Retina (tissue), 1 donor: ENCODE data around the gene CPXM2.

ENCODE experiments used
- DNase-seq: peaks from one replicate; pipeline ENCODE4 v3.0.0-alpha.2; 2016

Gene CPXM2

DNA sequence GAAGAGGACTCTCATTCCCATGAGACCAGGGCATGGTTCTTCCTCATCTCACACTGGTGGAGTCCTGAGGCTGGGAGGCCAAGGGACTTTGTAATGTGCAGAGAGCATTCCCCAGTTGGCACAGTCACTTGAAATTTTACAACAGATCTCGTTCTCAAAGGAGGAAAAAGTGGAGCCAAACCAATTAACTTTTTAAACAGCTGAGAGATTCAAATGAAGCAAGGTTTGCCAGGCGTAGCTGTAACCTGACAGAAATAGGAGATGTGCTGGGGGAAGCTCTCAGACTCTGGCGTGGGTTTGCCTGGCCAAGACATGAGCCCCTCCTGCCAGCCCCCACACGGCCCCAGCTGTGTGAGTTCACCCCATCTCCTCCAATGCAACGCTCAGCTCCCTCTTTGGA lies 12.0 kb upstream of the CPXM2 start:
- no peak for DNase-seq

DNA sequence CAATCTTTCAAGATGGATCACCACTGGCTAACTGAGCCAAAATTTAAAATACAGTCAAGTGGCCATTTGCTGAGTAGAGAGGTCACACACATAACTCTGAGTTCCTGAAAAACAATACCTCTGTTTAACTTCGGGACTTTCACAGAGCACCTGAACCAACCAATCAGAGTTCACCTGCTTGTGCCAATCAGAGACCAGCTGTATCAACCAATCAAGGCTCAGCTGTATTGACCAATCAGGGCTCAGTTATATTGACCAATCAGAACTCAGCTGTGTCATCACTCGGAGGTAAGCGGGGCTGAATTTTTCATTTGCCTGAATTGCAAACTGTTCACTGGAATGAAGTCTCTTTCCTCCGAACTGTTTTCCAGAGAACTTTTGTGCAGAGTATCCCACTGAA lies 10.0 kb upstream of the CPXM2 start:
- DNase-seq: no peak

DNA sequence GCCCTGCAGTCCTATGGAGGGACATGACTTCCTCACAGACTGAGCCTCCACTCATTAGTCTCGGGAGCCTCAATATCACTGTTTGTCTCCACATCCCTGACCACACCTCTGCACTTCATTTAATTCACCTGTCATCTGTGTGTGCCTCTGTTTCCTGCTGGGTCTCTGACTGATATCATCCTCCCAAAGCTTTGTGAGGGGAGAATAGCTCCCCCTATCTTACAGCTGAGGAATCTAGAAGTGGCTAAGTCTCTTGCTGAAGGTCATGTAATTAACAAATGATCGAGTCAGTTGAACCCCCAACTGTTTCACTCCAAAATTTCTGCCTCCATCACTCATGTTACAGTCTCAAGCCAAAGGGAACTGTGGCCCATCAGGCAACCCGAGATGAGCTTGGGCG lies 5.5 kb upstream of the CPXM2 start:
- DNase-seq: no peak

DNA sequence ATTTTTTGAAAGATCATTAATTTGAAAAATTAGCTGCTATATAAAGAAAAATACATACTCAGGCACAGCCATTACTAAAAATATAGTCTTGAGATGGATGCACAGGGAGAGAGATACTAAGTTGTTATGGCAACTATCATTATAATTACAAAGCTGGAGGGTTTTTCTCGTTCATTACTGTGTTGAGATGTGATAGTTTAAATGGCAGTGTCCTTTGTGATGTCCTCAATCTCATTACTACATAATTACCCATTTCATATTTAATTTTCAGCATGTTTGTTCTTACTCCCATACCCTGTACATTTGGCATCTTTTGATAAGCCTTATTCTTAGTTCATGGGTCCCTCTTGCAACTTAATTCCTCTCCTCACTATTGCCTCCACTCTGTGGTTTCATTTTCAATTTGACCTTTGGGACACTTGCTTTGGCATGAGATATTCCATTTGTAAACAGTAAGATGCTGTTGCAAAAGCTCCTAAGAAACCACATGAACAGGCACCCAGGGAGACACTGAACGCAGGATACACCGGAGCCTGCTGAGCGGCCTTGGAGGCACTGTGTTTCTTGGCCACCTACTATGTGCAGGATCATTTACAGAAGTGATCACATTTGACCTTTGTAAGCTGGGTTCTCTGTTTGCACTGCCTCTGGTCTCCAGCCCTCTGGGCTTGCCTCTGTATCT lies 4.8 kb upstream of the CPXM2 start:
- DNase-seq: no peak

DNA sequence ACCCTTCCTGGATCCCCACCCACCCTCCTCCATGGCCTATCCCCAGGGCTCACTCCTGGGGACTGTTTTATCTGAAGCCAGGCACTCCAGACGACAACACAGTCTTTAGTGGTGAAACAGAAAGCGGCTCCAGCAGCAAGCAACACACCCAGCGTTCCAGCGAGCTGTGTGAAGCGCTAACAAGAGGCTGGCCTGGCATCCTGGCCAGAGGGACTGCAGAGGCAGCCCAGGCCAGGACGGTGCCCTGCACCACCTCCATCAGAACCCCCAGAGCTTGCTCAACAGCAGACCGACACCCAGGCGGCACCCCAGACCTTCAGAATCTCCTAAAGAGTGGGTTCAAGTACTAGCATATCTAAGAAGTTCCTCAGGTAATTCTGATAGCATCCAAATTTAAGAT lies 2.0 kb upstream of the CPXM2 start:
- no peak for DNase-seq

DNA sequence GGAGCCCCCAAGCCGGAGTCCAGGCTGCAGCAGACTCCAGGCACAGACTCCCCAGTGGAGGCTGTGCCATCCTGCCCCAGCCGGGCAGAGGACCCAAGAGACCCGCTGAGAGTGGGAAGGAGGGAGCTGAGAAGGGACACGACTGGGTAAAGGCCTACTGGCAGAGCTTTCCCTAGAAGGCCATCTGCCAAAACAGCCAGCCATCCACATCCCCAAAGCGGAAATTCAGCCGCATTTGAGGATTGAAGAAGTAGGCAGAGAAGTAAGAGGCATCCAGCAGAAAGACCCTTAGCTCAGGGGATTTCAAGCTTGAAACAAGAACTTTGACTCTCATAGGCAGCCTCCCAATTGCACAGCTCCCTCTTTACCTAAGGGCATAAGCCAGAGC lies 857 bp downstream of the CPXM2 start:
- DNase-seq: no peak

DNA sequence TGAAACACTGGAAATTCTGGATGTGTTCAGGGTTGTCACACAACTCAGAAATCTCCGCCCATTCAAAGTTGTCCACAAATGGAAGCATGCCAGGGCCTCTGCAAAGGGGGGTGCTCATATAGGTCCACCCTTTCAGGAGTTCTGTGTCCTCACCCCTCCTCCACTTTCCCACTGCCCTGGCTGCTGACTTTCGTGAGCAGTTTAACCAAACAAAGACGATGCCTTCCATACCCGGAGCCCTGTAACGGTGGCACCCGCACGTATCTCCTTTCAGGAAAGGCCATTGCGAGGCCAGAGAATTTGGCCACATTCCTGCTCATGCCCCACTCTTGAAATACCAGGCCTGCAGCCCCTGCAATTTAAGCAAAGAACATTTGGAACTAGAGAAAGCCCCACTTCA lies 1.4 kb downstream of the CPXM2 start:
- DNase-seq: no peak

DNA sequence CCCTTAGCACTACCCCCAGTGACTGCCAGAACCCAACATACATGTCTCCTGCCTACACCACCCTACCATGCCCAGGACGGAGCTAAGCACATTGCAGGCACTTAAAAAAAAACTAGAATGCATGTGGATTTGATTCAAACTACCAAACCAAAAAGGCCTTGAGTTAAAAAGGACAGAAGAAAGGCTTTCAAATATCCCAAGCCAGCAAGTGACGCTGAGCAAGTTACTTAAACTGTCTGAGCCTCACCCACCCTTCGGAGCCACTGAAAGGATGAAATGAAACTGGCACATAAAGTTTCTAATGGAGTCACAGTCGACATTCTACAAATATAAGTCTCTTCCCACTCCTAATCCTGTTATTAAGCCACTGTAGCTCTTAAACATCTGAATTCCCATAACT lies 1.8 kb downstream of the CPXM2 start:
- DNase-seq: no peak

DNA sequence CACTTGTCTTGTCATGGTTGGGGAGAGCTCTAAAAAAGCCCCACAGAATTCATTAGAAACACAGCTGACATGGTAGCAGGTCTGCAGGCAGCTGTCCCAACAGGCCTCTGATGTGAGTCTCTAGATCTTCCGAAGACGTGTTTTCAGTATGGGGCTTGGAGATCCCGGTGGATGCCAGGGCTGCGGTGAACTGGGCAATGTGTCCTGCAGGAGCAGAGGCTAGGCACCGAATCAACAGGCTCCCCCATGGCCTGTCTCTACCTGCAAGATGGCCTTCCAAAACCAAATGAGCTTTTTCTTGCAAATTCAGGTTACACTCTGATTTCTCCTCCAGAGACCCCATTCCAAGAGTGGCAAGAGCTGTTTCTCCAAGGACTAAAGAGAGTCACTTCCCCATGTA lies 2.9 kb downstream of the CPXM2 start:
- DNase-seq: no peak

DNA sequence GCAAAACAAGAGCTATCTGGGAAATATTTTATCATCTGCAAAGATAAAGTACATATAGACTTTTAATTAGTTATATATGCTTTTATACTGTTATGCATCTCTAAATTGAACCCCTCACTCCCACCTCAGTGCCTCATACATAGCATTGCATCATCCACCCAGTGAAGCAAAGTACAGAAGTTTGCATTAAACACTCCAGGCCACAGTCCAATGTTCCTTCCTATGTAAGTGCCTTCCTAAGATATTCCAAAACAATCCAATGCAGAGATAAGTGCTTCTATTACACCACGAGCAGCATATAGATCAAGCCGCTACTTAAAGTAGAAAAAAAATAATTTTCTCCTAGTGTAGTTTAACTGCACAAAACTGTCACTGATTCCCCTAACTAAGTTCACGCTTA lies 3.4 kb downstream of the CPXM2 start:
- DNase-seq: no peak

DNA sequence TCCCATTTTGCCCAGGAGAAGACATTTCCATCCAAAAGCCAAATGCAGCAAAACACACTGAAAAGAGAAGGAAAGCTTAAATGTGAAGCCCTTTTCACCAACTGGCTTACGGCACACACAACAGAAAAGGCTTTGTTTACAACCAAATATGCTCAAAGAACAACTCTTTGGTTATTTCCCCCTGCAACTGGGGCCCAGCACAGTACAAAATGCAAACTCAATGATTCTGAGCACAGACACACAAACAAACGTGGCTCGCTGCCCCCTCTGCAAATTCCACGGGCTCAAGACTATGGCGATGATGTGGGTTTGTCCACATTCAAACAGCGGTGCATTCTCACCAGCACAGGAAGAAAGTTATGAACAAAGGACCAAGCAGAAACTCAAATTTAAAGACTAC lies 5.3 kb downstream of the CPXM2 start:
- DNase-seq: no peak

DNA sequence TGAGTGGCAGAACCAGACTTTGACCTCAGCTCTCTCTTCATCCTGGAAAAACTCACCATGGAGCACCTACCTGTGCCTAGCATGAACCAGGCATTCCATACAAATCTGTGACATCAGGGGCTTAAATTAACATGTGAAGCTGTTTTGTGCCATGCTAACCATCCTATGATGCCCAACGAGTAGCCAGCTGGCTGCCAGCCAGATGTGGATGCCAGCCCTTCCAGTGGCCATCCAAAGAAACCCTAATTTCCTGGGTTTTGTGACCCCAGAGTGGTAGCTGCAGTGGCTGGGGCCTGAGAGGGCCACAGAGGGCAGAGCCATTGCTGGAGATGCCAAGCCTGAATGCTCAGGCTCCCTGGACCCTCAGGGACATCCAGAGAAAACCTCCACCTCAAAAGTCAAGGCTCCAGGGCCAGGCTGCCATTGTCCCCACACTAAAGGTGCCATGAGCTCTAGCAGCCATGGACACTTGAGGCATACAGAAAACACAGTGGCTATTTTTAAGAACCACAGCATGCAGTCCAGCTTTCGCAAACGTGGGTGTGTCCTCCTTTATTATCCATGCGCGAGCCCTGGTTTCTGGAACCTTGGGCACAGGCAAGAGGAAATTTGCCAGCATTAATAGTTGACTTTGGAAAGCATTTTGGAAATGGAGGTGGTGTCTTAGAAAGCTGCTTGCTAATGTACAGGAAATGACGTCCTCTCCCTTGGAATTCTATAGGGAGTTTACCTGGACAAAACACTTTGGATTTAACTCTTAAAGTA lies 6.0 kb downstream of the CPXM2 start:
- no peak for DNase-seq

DNA sequence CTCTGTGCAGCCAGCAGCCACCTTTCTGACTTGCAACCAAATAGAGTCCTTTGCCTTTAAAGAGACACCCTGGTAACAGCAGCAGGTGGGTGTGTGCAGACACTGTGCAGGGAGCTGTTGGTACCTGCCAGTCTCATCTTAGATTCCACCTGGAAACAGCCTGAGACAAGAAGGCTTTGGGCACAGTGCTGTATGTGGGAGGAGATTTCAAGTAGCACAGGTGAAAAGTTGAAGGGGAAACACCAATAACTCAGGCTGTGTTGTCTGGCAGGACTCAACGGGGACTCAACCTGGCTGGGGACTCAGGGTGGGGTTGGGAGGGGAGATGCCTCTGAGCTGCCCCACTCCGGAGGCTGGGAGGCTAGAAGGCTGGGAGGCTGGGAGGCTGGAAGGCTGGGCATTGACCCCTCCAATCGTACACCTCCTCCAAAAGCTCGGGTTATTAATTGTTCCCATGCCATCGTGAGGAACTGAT lies 6.7 kb downstream of the CPXM2 start:
- DNase-seq: no peak

DNA sequence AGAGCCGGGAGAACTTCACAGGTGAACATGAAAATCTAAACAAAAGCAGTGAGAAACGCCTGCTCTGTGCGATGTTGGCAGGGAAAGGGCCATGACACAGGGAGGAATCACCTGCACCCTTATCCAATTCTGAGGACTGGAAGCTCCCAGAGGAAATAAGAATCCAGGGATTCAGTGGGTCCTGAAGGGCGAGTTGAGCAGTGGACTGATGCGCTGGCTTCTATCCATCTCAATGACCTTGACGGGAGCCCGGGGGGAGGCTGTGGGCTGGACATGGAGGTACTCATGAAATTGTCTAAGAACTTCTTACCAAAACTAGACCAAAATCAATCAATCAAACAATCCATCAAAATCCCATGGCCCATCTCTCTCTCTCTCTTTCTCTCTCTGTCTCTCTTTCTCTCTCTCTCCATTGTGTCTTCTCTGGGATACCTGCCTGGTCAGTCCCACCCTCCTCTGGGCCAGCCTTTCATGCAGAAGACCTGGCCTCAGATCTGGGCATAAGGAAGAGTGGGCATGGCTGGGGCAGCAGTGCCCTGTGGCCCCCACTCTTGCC lies 7.2 kb downstream of the CPXM2 start:
- DNase-seq: no peak

DNA sequence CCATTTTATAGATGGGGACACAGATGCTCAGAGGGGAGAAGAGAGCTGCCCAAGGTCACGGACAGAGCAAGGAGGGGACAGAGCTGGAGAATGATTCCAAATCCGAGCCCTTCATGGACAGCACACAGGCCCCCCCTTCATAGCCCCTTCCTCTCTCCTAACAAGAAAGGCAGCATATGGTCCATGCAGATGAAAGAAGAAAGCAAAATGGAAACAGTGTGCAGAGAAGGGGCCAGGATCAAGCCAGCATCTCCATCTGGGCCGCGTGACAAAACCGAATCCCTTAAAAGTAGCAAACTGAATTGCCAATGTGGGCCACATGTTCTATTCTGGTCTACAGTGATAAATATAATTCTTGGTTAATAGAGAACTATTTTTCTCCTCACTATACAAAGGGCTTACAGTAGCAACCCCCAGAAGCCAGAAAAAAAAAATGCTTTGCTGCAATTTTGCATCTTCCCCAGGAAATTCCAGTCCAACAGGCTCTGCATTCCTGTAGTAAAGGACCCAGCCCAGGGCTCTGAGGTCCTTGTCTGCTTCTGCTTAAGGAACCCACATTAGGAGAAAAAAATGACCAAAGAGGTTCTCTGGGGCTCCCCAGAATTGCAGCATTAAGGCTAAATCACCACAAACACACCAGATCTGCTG lies 7.8 kb downstream of the CPXM2 start:
- DNase-seq: no peak

DNA sequence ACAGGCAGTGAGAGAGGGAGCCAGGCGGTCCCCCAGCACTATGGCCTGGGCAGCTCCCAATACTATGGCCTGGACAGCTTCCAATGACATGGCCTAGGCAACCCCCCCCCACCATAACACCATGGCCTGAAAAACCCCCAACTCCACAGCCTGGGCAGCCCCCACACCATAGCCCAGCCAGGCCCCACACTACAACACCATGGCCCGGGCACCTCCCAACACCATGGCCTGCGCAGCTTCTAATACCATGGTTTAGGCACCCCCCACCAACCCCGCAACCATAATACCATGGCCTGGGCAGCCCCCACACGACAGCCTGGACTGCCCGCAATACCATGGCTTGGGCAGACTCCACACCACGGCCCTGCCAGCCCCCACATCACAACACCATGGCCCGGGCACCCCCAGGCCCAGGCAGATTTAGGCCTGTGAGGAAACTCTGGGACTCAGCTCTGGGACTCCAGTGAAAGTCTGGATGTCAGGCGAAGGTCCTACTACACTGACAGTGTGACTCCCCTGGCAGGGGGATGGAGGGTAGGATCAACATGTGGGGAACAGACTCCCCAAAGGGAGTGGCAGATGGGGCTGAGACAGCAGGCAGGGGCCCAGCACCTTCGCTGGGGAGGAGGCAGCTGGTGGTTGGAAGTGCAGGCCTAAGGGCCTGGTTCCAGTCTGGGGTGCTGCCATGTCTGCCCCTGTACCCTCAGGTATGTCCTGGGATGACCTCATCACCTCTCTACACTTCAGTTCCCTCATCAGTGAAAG lies 8.7 kb downstream of the CPXM2 start:
- no peak for DNase-seq

DNA sequence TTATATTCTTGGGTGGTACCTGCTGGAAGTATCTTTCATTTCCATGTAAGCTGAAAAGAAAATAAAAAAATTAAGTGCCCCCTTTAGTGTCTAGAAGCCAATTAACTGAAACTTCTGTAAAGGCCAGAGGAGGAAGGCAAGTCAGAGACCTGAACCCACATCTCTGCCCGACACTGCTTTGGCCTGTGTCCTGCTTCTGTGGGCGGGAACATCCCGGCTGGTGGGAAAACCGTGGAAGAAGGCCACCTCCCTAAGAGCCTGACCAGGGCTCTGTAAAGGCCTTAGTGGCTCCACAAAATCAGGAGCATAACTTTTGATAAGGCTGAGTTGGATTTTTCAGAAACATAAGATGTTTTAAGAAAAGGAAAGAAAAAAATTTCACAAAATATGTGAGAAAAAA lies 9.4 kb downstream of the CPXM2 start:
- no peak for DNase-seq

DNA sequence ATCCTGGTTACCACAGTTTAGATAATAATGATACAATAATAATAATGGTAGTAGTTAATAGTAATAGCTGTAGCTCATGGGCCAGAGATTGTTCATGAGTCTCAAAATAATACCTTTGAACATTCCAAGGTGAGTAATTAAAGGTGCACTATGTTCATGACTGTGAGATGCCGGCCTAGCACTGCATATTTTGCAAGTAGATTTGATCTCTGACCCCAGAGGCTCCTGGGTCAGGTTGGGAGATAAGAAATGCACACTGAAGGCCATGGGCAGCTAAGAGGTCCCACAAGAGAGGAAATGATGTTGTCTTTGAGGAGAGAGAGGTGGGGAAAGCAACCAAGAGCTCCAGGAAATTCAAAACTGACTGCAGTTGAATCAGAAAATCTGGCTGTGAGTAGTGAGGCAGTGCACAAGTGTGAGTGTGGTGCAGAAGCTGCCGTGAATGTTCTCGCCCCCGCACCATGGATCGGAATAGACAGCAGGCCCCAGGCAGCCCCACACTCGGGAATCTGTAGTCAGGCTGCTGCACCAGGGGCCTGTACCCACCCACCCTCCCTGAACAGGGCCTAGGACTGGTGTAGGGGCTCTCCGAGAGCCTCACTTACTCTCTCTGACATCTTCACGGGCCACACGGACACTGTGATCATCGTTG lies 11.9 kb downstream of the CPXM2 start:
- DNase-seq: no peak

DNA sequence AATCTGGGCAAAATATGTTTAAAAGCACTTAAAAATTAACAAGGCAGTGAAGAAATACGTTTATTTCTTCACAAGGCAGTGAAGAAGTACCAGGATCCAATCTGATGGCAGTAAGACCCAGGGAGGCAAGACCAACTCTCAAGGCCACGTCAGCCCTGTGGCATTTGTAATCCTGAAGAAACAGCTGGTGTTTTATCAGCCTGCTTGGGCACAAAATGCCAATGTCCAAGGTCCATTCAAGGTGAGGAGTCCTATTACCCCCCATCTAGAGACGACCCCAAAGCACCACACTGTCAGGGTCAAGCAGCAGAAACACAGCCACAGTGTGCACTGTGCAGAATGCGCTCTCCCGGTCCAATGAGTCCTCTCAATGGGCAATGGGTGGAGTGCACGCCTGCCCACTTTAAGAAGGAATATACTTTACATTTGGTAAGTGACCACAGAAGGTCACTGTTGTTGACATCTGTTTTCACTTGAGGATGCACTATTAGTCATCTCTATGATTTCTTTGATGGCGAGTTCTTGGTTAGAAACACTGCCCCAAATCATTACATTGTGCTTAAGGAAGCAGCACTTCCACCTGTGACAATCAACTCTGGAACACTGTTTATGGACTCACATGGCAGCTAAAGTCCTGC lies 12.8 kb downstream of the CPXM2 start:
- no peak for DNase-seq

DNA sequence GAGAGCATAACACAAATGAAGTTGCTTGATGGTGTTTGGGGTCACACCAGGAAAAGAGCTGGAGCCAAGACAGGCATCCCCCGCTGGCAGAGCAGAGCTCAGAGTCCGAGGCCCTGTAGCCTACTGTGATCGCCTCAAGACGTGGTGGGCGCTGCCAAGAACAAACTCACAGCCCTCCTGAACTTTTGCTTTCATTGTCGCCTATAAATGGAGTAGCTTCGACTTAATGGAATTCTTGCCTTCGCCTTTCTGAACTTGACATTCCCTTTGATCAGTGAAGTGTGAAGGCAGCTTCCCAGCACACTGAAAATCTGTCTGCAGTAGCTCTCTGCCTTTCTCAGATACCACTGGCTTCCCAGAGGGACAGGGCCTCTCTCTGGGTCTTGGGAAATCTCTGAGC lies 21.3 kb downstream of the CPXM2 start:
- peak; percentile 62 for DNase-seq

DNA sequence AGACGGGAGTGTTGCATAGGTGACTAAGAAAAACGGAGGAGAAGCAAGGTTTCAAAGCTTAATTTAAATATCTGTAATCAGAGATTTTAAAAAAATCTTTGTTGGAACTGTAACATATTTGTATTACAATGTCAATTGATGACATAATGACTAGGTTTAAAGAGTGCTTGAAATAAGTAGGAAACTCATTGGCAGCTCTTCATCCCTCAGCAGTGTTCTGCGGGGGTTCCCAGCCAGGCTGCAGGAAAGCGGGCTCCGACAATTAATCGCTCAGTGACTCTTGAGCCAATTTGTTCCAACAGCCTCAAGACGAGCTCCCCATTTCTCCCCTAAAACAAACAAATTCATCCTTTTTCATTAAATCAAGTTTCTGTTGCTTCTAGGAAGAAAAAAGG lies 22.6 kb downstream of the CPXM2 start:
- DNase-seq: no peak
